Neural cell (in vitro differentiated cells): ENCODE measurements around the gene LPAR3. TPM values are rescaled to one million over a fixed set of nuclear protein-coding genes. Genes with fewer than 3 reads are reported as not detected.

Experiments
- H2AFZ ChIP-seq: fragments of 200-600, 300-800 bp; sonication (generic), shearing (Covaris generic); 2 replicates; pipeline ENCODE4 v1.6.0; 2014; ENCODE audit warnings: low read depth, mild to moderate bottlenecking, antibody characterized with exemption, low read length, moderate library complexity
- H3F3A ChIP-seq: fragments of 200-600 bp; shearing (Covaris generic); 2 replicates; pipeline ENCODE4 v1.6.1; 2016; ENCODE audit warnings: mild to moderate bottlenecking, moderate library complexity, mixed read lengths, antibody characterized with exemption, low read length; ENCODE audit not compliant: insufficient read depth, poor library complexity, severe bottlenecking
- H3K27ac ChIP-seq: fragments of 200-600, 300-800 bp; sonication (generic), shearing (Covaris generic); 2 replicates; pipeline ENCODE4 v1.5.1; 2014; ENCODE audit warnings: mild to moderate bottlenecking, low read length, moderate library complexity
- H3K27me3 ChIP-seq: fragments of 300-800, 200-600 bp; sonication (generic), shearing (Covaris generic); 2 replicates; pipeline ENCODE4 v1.6.0; 2014; ENCODE audit warnings: mild to moderate bottlenecking, low read depth, low read length, moderate library complexity; ENCODE audit not compliant: insufficient read depth
- H3K36me3 ChIP-seq: fragments of 300-800, 200-600 bp; sonication (generic), shearing (Covaris generic); 2 replicates; pipeline ENCODE4 v1.5.1; 2014; ENCODE audit warnings: mild to moderate bottlenecking, antibody characterized with exemption, low read length, moderate library complexity; ENCODE audit not compliant: insufficient read depth
- H3K4me2 ChIP-seq: fragments of 300-800, 200-600 bp; sonication (generic), shearing (Covaris generic); 2 replicates; pipeline ENCODE4 v1.6.0; 2014; ENCODE audit warnings: mild to moderate bottlenecking, low read length
- H3K4me3 ChIP-seq: fragments of 300-800, 200-600 bp; sonication (generic), shearing (Covaris generic); 2 replicates; pipeline ENCODE4 v1.5.1; 2014; ENCODE audit warnings: mild to moderate bottlenecking, low read length, moderate library complexity
- H3K79me2 ChIP-seq: fragments of 200-600 bp; shearing (Covaris generic); replicated peaks from 2 replicates; pipeline ENCODE4 v1.6.0; 2014; ENCODE audit warnings: mild to moderate bottlenecking, low read length, moderate library complexity; ENCODE audit not compliant: insufficient read depth
- H3K9ac ChIP-seq: fragments of 300-800, 200-600 bp; sonication (generic), shearing (Covaris generic); 2 replicates; pipeline ENCODE4 v1.6.1; 2016; ENCODE audit warnings: mild to moderate bottlenecking, low read length, mixed read lengths
- H3K9me2 ChIP-seq: fragments of 200-600 bp; shearing (Covaris generic); 2 replicates; pipeline ENCODE4 v1.6.1; 2016; ENCODE audit warnings: mild to moderate bottlenecking, low read length, mixed read lengths; ENCODE audit not compliant: insufficient read depth
- H3K9me3 ChIP-seq: fragments of 200-600, 300-800 bp; sonication (generic), shearing (Covaris generic); 2 replicates; pipeline ENCODE4 v1.6.1; 2016; ENCODE audit warnings: mild to moderate bottlenecking, mixed run types, low read length, moderate library complexity, mixed read lengths
- H4K20me1 ChIP-seq: fragments of 200-600 bp; shearing (Covaris generic); 2 replicates; pipeline ENCODE4 v1.6.1; 2016; ENCODE audit warnings: mild to moderate bottlenecking, mixed run types; ENCODE audit not compliant: insufficient read depth
- EP300 ChIP-seq: fragments of 450-650 bp; conservative IDR thresholded peaks from 2 replicates; pipeline ENCODE4 v1.6.1; 2014; ENCODE audit warnings: antibody characterized with exemption, mild to moderate bottlenecking, moderate library complexity; ENCODE audit not compliant: poor library complexity, severe bottlenecking
- EZH2 ChIP-seq: fragments of 200-600, 300-800 bp; shearing (Covaris generic), sonication (generic); IDR thresholded peaks from 2 replicates; pipeline ENCODE4 v1.6.1; 2014; ENCODE audit warnings: antibody characterized with exemption, low read length, borderline replicate concordance, mild to moderate bottlenecking; ENCODE audit not compliant: insufficient read depth, poor library complexity, severe bottlenecking
- MXI1 ChIP-seq: fragments of 450-650 bp; conservative IDR thresholded peaks from 2 replicates; pipeline ENCODE4 v1.6.1; 2014; ENCODE audit warnings: antibody characterized with exemption, mild to moderate bottlenecking; ENCODE audit not compliant: poor library complexity, severe bottlenecking
- POLR2AphosphoS5 ChIP-seq: IDR thresholded peaks from 2 replicates; pipeline ENCODE4 v1.6.1; 2012
- RAD21 ChIP-seq: fragments of 450-650 bp; conservative IDR thresholded peaks from 2 replicates; pipeline ENCODE4 v1.6.1; 2014; ENCODE audit warnings: antibody characterized with exemption, mild to moderate bottlenecking, moderate library complexity
- REST ChIP-seq: IDR thresholded peaks from 2 replicates; pipeline ENCODE4 v1.6.1; 2012; ENCODE audit warnings: borderline replicate concordance
- SMC3 ChIP-seq: fragments of 450-650 bp; conservative IDR thresholded peaks from 2 replicates; pipeline ENCODE4 v1.6.1; 2014; ENCODE audit warnings: antibody characterized with exemption, mild to moderate bottlenecking, moderate library complexity; ENCODE audit not compliant: poor library complexity
- TAF1 ChIP-seq: IDR thresholded peaks from 2 replicates; pipeline ENCODE4 v1.6.1; 2012; ENCODE audit warnings: low read depth
- polyA plus RNA-seq: library from polyadenylated mRNA; depleted of rRNA; stranded (reverse); fragments of >200 nt; gene quantifications from 2 replicates; pipeline ENCODE4 v1.2.3, GENCODE V29; 2014
- TF ChIP-seq, protein P1 (sequence below): fragments of 450-650 bp; IDR thresholded peaks from 2 replicates; pipeline ENCODE4 v1.5.1; 2014; ENCODE audit warnings: antibody characterized with exemption, mild to moderate bottlenecking, moderate library complexity; ENCODE audit not compliant: poor library complexity, severe bottlenecking

Gene LPAR3
- polyA plus RNA-seq, 1 donor from 2014 or later = not detected

DNA sequence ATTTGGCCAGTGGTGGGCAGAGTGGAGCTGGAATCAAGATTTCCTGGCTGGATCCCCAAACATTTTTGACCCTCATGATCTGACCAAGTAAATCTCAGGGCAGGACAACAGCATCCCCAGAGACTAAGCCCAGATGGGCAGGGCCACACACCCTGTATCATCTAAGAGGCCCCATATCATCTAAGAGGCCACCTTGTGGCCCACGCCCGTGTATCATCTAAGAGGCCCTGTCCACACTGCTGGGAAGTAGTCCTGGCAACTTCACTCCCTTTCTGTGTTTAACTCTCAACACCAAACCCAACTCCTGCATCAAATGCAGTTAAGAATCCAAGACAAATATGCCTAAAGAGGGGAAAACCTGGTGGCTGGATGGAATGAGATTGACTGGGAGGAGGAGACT, 121.1 kb downstream of the LPAR3 start:
- H4K20me1 ChIP-seq = no peaks in the 10 kb centered on the region
- no peak overlapping the region for H3K4me2 ChIP-seq
- H3K9me3 ChIP-seq = no peaks in the 10 kb centered on the region
- H2AFZ ChIP-seq = no peak overlapping the region
- TF ChIP-seq POLR2AphosphoS5 (no peak), EP300 (no peak), TAF1 (no peak), MXI1 (no peak), REST (no peak), RAD21 (no peak), EZH2 (no peak), SMC3 (no peak)
- TF ChIP-seq, protein P1, sequence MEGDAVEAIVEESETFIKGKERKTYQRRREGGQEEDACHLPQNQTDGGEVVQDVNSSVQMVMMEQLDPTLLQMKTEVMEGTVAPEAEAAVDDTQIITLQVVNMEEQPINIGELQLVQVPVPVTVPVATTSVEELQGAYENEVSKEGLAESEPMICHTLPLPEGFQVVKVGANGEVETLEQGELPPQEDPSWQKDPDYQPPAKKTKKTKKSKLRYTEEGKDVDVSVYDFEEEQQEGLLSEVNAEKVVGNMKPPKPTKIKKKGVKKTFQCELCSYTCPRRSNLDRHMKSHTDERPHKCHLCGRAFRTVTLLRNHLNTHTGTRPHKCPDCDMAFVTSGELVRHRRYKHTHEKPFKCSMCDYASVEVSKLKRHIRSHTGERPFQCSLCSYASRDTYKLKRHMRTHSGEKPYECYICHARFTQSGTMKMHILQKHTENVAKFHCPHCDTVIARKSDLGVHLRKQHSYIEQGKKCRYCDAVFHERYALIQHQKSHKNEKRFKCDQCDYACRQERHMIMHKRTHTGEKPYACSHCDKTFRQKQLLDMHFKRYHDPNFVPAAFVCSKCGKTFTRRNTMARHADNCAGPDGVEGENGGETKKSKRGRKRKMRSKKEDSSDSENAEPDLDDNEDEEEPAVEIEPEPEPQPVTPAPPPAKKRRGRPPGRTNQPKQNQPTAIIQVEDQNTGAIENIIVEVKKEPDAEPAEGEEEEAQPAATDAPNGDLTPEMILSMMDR = no peak
- no peaks in the 10 kb centered on the region for H3F3A ChIP-seq
- H3K27ac ChIP-seq = no peak overlapping the region
- H3K9me2 ChIP-seq = no peaks in the 10 kb centered on the region
- no peak overlapping the region for H3K4me3 ChIP-seq
- H3K79me2 ChIP-seq = no peaks in the 10 kb centered on the region
- no peaks in the 10 kb centered on the region for H3K36me3 ChIP-seq
- H3K27me3 ChIP-seq = no peaks in the 10 kb centered on the region
- no peak overlapping the region for H3K9ac ChIP-seq

- H3K79me2 ChIP-seq = no peaks in the 10 kb centered on the region
- H3K4me2 ChIP-seq = no peak overlapping the region
- no peaks in the 10 kb centered on the region for H3K27me3 ChIP-seq
- H2AFZ ChIP-seq = no peak overlapping the region
- H3K9me3 ChIP-seq = no peaks in the 10 kb centered on the region
- H3K9ac ChIP-seq = no peak overlapping the region
- no peaks in the 10 kb centered on the region for H3K36me3 ChIP-seq
- H3K4me3 ChIP-seq = no peak overlapping the region
- H3F3A ChIP-seq = no peaks in the 10 kb centered on the region
- no peaks in the 10 kb centered on the region for H4K20me1 ChIP-seq
- no peak overlapping the region for H3K27ac ChIP-seq
- no peak for TF ChIP-seq TAF1
- TF ChIP-seq, protein P1 = no peak
- no peak for TF ChIP-seq EP300
- TF ChIP-seq SMC3 = no peak
- no peak for TF ChIP-seq POLR2AphosphoS5
- TF ChIP-seq MXI1 = no peak
- no peak for TF ChIP-seq EZH2
- no peak for TF ChIP-seq RAD21
- no peak for TF ChIP-seq REST
- H3K9me2 ChIP-seq = no peaks in the 10 kb centered on the region
Measured at GRCh38 chr1:84770481-84770880, 122.5 kb downstream of the LPAR3 start.
